ENCODE data around the gene OR6Y1.

The OR6Y1 gene, protein sequence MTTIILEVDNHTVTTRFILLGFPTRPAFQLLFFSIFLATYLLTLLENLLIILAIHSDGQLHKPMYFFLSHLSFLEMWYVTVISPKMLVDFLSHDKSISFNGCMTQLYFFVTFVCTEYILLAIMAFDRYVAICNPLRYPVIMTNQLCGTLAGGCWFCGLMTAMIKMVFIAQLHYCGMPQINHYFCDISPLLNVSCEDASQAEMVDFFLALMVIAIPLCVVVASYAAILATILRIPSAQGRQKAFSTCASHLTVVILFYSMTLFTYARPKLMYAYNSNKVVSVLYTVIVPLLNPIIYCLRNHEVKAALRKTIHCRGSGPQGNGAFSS

GRCh38 chr1:158554352-158554751 lies at the start of gene OR6Y1:
Gene OR6Y1 (minus strand): TSS chr1:158554405. CDS start chr1:158548105, 6,300 bp downstream.
- Mint-ChIP-seq H3K4me3 (no peak within 1 kb of the TSS), H3K36me3 (ENCODE audit: low read depth) (no peaks in the 10 kb centered on the region), H3K27me3 (ENCODE audit: low read depth) (peaks cover 3% of the 10 kb centered on the region), H3K4me1 (ENCODE audit: low read depth) (no peaks in the 10 kb centered on the region), H3K9me3 (no peaks in the 10 kb centered on the region), H3K27ac (no peak within 1 kb of the TSS)

GRCh38 chr1:158600735-158601134 lies 46.5 kb upstream of the OR6Y1 start:
- no peaks in the 10 kb centered on the region for H3K4me1 Mint-ChIP-seq (ENCODE audit: low read depth)
- H3K27me3 Mint-ChIP-seq (ENCODE audit: low read depth): no peaks in the 10 kb centered on the region
- H3K27ac Mint-ChIP-seq: no peak overlapping the region
- H3K36me3 Mint-ChIP-seq (ENCODE audit: low read depth): no peaks in the 10 kb centered on the region
- H3K4me3 Mint-ChIP-seq: no peak overlapping the region
- H3K9me3 Mint-ChIP-seq: peaks cover 15% of the 10 kb centered on the region

- Mint-ChIP-seq H3K27ac (no peak overlapping the region), H3K9me3 (peaks cover 4% of the 10 kb centered on the region), H3K36me3 (ENCODE audit: low read depth) (no peaks in the 10 kb centered on the region)
Observed at GRCh38 chr1:158586942-158587341, 32.7 kb upstream of the OR6Y1 start.

GRCh38 chr1:158583962-158584361 lies 29.8 kb upstream of the OR6Y1 start:
- Mint-ChIP-seq H3K36me3 (ENCODE audit: low read depth) (no peaks in the 10 kb centered on the region), H3K4me1 (ENCODE audit: low read depth) (no peaks in the 10 kb centered on the region), H3K4me3 (no peak overlapping the region), H3K27me3 (ENCODE audit: low read depth) (no peaks in the 10 kb centered on the region), H3K9me3 (peaks cover 4% of the 10 kb centered on the region), H3K27ac (no peak overlapping the region)

More at GRCh38 chr1:158586942-158587341, 32.7 kb upstream of the OR6Y1 start:
- Mint-ChIP-seq H3K4me3 (no peak overlapping the region), H3K27me3 (ENCODE audit: low read depth) (no peaks in the 10 kb centered on the region), H3K4me1 (ENCODE audit: low read depth) (no peaks in the 10 kb centered on the region)

GRCh38 chr1:158579733-158580132 lies 25.5 kb upstream of the OR6Y1 start, which contains the start of gene OR10X1:
Gene OR10X1 (minus strand): TSS chr1:158579899. CDS start chr1:158579899, 0 bp downstream.
- Mint-ChIP-seq H3K4me1 (ENCODE audit: low read depth) (no peaks in the 10 kb centered on the region), H3K36me3 (ENCODE audit: low read depth) (no peaks in the 10 kb centered on the region), H3K27me3 (ENCODE audit: low read depth) (no peaks in the 10 kb centered on the region), H3K27ac (no peak within 1 kb of the TSS), H3K4me3 (no peak within 1 kb of the TSS), H3K9me3 (no peaks in the 10 kb centered on the region)

DNA sequence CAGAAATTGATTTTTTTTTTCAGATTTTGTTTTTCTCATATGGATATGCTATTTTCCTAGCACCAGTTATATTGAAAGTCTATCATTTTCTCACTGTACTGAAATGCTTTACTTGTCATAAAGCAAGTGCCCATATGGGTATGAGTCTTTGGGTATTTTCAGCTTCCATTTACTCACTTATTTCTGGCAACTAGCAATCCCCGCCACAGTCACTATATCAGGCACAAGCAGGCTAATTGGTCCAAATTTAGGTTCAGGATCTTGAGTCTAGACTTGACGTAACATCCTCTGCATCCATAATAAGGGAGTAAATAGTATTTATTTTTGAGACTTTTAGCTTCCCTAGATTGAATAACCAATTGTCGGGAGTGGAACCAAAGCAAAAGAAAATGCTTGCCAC lies 23.4 kb upstream of the OR6Y1 start:
- Mint-ChIP-seq H3K4me3 (no peak overlapping the region), H3K9me3 (no peaks in the 10 kb centered on the region), H3K27me3 (ENCODE audit: low read depth) (no peaks in the 10 kb centered on the region), H3K36me3 (ENCODE audit: low read depth) (no peaks in the 10 kb centered on the region), H3K27ac (no peak overlapping the region), H3K4me1 (ENCODE audit: low read depth) (no peaks in the 10 kb centered on the region)

DNA sequence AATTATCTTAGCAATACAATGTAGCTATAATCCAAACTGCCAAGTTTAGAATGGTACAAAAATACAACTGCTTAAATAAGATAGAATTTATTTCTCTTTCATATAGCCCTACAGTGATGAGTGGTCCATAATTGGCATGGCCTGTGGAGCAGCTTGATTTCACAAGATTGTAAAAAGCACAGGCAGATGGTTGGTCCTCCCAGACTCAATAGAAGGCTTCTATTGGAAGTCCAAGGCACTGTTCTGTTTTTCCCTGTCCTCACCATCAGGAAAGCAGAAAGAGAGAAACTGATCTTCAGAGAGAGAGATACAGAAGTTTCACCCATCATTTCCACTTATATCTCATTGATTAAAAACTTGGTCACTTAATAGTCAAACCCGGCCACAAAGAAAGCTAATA lies 18.0 kb upstream of the OR6Y1 start:
- H3K9me3 Mint-ChIP-seq: no peaks in the 10 kb centered on the region
- no peaks in the 10 kb centered on the region for H3K27me3 Mint-ChIP-seq (ENCODE audit: low read depth)
- no peaks in the 10 kb centered on the region for H3K36me3 Mint-ChIP-seq (ENCODE audit: low read depth)
- no peaks in the 10 kb centered on the region for H3K4me1 Mint-ChIP-seq (ENCODE audit: low read depth)
- no peak overlapping the region for H3K4me3 Mint-ChIP-seq
- no peak overlapping the region for H3K27ac Mint-ChIP-seq

GRCh38 chr1:158570480-158570879 lies 16.3 kb upstream of the OR6Y1 start, which contains the start of gene OR6P1:
Gene OR6P1 (minus strand): TSS chr1:158570580. CDS start chr1:158563604, 6,976 bp downstream.
- H3K27me3 Mint-ChIP-seq (ENCODE audit: low read depth): no peaks in the 10 kb centered on the region
- H3K4me1 Mint-ChIP-seq (ENCODE audit: low read depth): no peaks in the 10 kb centered on the region
- no peaks in the 10 kb centered on the region for H3K9me3 Mint-ChIP-seq
- H3K27ac Mint-ChIP-seq: no peak within 1 kb of the TSS
- no peak within 1 kb of the TSS for H3K4me3 Mint-ChIP-seq
- H3K36me3 Mint-ChIP-seq (ENCODE audit: low read depth): no peaks in the 10 kb centered on the region

DNA sequence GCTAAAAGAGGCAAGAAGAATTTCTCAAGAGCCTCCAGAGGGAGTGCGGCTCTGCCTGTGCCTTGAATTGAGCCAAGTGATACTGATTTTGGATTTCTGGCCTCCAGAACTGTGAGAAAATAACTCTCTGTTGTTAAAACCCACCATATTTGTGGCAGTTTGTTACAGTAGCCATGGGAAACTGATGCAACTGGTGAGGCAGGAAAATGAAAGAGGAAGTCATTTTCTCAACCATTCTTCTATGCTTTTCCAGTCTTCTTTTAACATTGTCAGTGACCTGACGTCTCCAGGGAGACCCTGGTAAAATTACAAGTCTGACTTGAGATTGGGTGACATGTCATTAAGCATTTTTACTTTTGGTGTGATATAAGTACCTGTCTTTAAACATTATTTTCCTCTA lies 10.4 kb upstream of the OR6Y1 start:
- Mint-ChIP-seq H3K36me3 (ENCODE audit: low read depth) (no peaks in the 10 kb centered on the region), H3K27ac (no peak overlapping the region), H3K9me3 (no peaks in the 10 kb centered on the region), H3K4me3 (no peak overlapping the region), H3K4me1 (ENCODE audit: low read depth) (no peaks in the 10 kb centered on the region), H3K27me3 (ENCODE audit: low read depth) (peaks cover 7% of the 10 kb centered on the region)

GRCh38 chr1:158563853-158564252 lies 9.6 kb upstream of the OR6Y1 start:
- H3K4me1 Mint-ChIP-seq (ENCODE audit: low read depth): no peaks in the 10 kb centered on the region
- H3K4me3 Mint-ChIP-seq: no peak overlapping the region
- H3K36me3 Mint-ChIP-seq (ENCODE audit: low read depth): no peaks in the 10 kb centered on the region
- no peak overlapping the region for H3K27ac Mint-ChIP-seq
- peaks cover 7% of the 10 kb centered on the region for H3K27me3 Mint-ChIP-seq (ENCODE audit: low read depth)
- no peaks in the 10 kb centered on the region for H3K9me3 Mint-ChIP-seq

DNA sequence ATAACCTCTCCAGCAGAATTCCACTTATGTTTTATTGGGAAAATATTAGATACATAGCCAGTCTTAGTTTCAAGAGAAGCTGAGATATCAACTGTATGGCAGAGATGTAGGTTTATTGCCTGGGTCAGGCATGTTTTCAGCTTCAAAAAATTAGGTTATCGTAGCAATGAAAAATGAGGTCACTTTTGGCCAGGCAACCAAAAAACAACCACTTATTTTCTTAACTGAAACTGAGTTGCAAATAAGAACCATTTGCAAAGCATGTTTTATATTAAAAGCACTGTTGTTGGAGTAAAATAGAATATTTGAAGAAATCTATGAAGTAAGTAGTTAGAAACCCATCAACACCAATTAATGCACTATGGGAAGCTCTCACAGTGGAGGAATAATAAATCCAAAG lies 5.5 kb upstream of the OR6Y1 start:
- Mint-ChIP-seq H3K36me3 (ENCODE audit: low read depth) (no peaks in the 10 kb centered on the region), H3K4me3 (no peak overlapping the region), H3K27me3 (ENCODE audit: low read depth) (peaks cover 7% of the 10 kb centered on the region), H3K27ac (no peak overlapping the region), H3K9me3 (no peaks in the 10 kb centered on the region), H3K4me1 (ENCODE audit: low read depth) (no peaks in the 10 kb centered on the region)

DNA sequence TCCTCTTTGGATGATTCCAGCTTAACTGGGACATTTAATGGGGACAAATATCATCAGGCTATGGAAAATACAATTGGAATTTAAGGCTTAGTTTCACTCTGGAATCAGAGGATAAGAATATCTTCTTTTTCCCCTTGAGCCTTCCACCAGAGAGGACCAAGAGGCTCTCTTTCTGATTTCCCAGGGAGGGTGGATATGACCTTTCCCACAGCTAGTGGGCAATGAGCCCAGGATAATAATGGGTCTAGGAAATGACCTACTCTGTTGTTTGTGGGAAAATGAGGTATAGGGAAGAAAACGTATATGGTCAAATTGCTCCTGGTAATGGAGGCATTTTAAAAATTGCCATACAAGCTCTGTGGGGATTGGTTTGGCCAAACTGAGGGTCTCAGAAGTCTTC lies 1.9 kb downstream of the OR6Y1 start:
- Mint-ChIP-seq H3K9me3 (no peaks in the 10 kb centered on the region), H3K4me1 (ENCODE audit: low read depth) (no peaks in the 10 kb centered on the region), H3K27me3 (ENCODE audit: low read depth) (peaks cover 9% of the 10 kb centered on the region), H3K4me3 (no peak overlapping the region), H3K36me3 (ENCODE audit: low read depth) (no peaks in the 10 kb centered on the region), H3K27ac (no peak overlapping the region)

GRCh38 chr1:158547533-158547932 lies 6.7 kb downstream of the OR6Y1 start:
- no peak overlapping the region for H3K4me3 Mint-ChIP-seq
- H3K27me3 Mint-ChIP-seq (ENCODE audit: low read depth): peaks cover 8% of the 10 kb centered on the region
- H3K4me1 Mint-ChIP-seq (ENCODE audit: low read depth): no peaks in the 10 kb centered on the region
- no peaks in the 10 kb centered on the region for H3K36me3 Mint-ChIP-seq (ENCODE audit: low read depth)
- H3K27ac Mint-ChIP-seq: no peak overlapping the region
- H3K9me3 Mint-ChIP-seq: no peaks in the 10 kb centered on the region

DNA sequence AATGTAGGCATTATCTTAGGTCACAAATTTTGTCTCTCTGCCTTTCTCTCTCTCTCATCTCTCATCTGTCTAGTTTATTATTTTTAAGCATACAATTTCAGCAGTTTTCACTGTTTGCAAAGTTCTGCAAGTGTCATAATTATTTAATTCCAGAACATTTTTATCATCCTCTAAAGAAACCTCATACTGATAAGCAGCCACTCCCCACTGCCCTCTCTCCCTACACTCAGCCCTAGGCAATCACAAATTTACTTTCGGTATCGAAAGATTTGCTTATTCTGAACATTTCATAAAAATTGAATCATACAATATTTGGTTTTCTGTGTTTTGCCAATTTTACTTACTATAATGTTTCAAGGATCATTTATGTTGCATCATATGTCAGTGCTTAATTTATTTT lies 16.6 kb downstream of the OR6Y1 start:
- Mint-ChIP-seq H3K27me3 (ENCODE audit: low read depth) (peaks cover 1% of the 10 kb centered on the region), H3K4me1 (ENCODE audit: low read depth) (no peaks in the 10 kb centered on the region), H3K4me3 (no peak overlapping the region), H3K9me3 (no peaks in the 10 kb centered on the region), H3K36me3 (ENCODE audit: low read depth) (no peaks in the 10 kb centered on the region), H3K27ac (no peak overlapping the region)

- no peaks in the 10 kb centered on the region for H3K9me3 Mint-ChIP-seq
- no peak overlapping the region for H3K4me3 Mint-ChIP-seq
- no peaks in the 10 kb centered on the region for H3K4me1 Mint-ChIP-seq (ENCODE audit: low read depth)
- H3K36me3 Mint-ChIP-seq (ENCODE audit: low read depth): no peaks in the 10 kb centered on the region
- peaks cover 7% of the 10 kb centered on the region for H3K27me3 Mint-ChIP-seq (ENCODE audit: low read depth)
- no peak overlapping the region for H3K27ac Mint-ChIP-seq
Observed at GRCh38 chr1:158534496-158534895, 19.7 kb downstream of the OR6Y1 start.

Measured in T-helper 1 cell treated with Interleukin-12 subunit alpha and Interleukin-12 subunit beta and Interleukin-4 antibody, amounts not matched to agents 30 μg/mL and 1 μg/mL, for 36 hours (primary cell).